GM13976 (cell line): ENCODE data around the gene WDR38.

Experiments used
- DNase-seq: peaks from one replicate; pipeline ENCODE4 v3.0.0; 2012; ENCODE audit warnings: low spot score
- in situ Hi-C: fragments of 300-500 bp; cut with MboI; formaldehyde crosslinking; loops from one replicate; pipeline ENCODE4 v1.12.0; 2022; ENCODE audit warnings: low sequenced_read_pairs, mixed read lengths, inconsistent platforms; ENCODE audit not compliant: unreplicated experiment
- TF ChIP-seq, protein P1 (sequence below): IDR thresholded peaks from 2 replicates; pipeline ENCODE4 v1.5.1; 2012; ENCODE audit warnings: borderline replicate concordance, mild to moderate bottlenecking; ENCODE audit not compliant: insufficient read depth; ENCODE audit errors: extremely low read depth, missing control alignments, control extremely low read depth

The WDR38 gene

DNA sequence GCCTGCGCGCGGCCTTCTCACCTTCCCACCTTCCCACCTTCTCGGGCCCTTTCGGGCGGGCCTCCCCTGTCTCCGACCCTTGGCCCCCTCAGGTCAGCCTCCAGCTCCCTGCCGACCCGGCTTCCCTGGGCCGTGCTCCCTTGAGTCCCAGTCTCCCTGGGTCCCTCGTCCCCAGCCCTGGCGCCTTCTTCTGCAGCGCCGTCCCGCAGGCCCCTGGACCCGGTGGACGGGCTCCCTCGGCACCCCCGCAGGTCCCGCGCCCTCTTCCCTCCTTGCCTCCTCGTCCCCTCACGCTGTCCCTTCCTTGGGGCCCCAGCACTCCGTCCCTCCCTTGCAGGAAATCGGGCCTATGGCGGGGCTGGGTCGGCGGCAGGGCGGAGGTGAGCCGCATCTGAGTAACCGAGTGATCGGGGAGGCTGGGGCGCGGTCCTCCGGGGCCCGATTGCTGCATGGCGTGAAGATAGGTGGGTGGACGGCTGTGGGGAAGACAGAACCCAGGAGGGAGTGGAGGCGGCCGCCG lies 16.3 kb downstream of the WDR38 start:
- DNase-seq = no peak
- TF ChIP-seq, protein P1, sequence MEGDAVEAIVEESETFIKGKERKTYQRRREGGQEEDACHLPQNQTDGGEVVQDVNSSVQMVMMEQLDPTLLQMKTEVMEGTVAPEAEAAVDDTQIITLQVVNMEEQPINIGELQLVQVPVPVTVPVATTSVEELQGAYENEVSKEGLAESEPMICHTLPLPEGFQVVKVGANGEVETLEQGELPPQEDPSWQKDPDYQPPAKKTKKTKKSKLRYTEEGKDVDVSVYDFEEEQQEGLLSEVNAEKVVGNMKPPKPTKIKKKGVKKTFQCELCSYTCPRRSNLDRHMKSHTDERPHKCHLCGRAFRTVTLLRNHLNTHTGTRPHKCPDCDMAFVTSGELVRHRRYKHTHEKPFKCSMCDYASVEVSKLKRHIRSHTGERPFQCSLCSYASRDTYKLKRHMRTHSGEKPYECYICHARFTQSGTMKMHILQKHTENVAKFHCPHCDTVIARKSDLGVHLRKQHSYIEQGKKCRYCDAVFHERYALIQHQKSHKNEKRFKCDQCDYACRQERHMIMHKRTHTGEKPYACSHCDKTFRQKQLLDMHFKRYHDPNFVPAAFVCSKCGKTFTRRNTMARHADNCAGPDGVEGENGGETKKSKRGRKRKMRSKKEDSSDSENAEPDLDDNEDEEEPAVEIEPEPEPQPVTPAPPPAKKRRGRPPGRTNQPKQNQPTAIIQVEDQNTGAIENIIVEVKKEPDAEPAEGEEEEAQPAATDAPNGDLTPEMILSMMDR = no peak
- in situ Hi-C loops = loop anchor here (25.0 kb wide), 1 partner anchor 493 kb away; no protein-coding TSS in a partner anchor

DNA sequence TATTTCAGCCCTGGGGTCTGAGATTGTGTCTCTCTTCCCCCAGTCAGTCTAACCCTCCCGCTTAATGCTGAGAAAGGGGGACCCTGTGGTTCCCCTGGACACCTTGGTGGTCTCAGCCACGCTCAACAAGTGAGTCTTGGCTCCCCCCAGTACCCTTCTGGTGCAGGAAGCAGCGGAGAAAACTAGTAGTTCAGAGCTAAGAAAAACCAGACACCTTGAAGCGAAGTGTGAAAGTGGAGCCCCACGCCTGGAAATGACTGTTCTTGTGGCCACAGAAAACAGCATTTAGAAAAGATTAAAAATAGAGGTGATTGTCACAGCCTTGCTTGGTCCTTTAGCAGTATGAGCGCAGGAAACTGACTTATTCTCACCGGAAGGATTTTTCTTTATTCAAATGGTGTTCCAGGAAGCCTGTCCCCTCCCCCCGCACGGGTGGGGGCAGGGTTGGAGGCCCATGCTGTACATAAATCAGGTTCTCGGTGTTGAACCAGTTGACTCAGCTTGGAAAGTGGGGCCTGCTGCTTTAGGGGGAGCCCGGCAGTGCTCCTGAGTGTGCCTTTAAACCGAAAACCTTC lies 16.8 kb downstream of the WDR38 start:
- DNase-seq = peak; percentile 70
- in situ Hi-C loops = loop anchor here (25.0 kb wide), 1 partner anchor 492 kb away; no protein-coding TSS in a partner anchor

DNA sequence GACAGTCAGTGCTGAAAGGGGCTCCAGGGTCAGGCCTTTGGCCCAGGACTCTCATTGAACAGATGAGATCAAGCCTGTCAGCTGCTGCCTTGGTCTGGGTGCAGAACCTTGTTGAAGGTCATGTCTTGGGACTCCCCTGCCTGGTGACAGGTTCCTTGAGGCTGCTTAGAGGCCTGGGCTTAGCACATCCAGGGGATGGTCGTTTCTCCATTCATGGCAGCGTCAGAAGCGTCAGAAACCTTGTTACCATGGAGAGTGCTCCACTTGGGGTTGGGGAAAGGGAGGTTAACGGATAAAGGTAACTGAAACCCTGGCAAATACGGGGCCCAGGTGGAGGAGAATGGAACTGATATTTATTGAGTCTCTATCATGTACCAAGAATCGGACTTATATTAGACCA lies 17.5 kb downstream of the WDR38 start:
- in situ Hi-C loops = loop anchor here (25.0 kb wide), 1 partner anchor 492 kb away; no protein-coding TSS in a partner anchor
- TF ChIP-seq, protein P1 = no peak
- no peak for DNase-seq

More for the DNA sequence above, 16.8 kb downstream of the WDR38 start:
- TF ChIP-seq, protein P1 = no peak

DNA sequence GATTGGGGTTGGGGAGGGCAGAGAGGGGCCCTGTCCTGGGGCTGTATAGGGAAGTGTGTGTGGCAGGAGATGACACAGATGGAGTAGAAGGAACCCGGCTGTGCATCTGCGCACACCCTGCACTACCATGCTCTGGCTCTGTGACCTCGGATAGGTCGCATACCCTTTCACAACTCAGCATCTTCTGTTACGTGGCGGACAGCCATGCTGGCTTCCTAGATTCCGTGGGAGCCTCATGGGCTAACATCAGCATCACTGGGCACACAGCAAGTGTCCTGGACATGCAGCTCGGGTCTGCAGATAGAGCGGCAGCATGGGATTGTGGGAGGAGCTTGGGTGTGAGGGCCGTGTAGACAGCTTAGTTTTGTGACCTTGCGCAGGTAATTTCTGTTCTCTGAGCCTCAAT lies 17.9 kb downstream of the WDR38 start:
- no peak for DNase-seq
- in situ Hi-C loops = loop anchor here (25.0 kb wide), 1 partner anchor 491 kb away; no protein-coding TSS in a partner anchor
- TF ChIP-seq, protein P1 = no peak

DNA sequence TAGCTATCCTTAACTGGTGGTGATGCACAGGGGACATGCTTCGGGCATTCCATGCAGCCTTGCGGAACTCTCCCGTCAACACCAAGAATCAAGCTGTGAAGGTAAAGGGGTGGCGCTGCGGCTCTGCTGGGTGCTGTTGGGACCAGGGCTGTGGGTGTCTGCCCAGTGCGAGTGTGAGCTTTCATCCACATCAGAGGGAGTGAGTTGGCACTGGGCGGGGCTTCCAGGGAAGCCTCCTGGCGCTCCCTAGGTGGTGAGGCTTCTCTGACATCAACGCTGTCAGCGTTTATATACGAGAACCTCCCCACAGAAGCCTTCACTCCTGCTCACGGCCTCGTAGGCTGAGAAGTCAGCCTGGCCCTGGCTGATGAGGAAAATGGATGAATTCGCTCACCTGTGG lies 20.4 kb downstream of the WDR38 start:
- TF ChIP-seq, protein P1 = no peak
- in situ Hi-C loops = loop anchor here (25.0 kb wide), 1 partner anchor 489 kb away; no protein-coding TSS in a partner anchor
- no peak for DNase-seq

DNA sequence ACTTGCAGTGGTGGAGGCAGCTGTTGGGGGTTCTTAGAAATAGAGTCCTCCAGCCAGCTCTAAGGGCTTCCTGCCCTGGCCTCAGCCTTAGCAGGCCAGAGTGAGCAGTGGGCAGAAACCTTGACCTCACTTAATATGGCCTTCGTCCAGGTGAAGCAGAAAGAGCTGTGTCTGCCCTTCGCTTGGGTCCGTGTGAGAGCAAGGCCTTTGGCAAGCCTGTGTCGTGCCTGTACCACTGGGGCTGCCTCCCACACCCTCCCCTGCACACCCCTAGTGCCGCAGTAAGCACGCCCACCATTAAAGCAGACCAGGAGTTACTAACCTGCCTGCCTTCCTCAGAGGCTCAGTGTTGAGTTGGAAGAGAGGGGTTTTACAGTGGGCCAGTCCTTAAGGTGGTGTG lies 22.2 kb downstream of the WDR38 start:
- DNase-seq = no peak
- in situ Hi-C loops = no loop called here
- TF ChIP-seq, protein P1 = no peak
